HG03039 (cell line): Measurements from ENCODE around the gene TMEM217.

Experiments used
- ATAC-seq: cut with Tn5 transposase; IDR thresholded peaks from one replicate; pipeline ENCODE4 v1.9.1; 2021; ENCODE audit warnings: mild to moderate bottlenecking, moderate library complexity; ENCODE audit not compliant: unreplicated experiment

TMEM217 gene

GRCh38 chr6:37244430-37245310, 13.3 kb downstream of the TMEM217 start:
- ATAC-seq, result no peak

GRCh38 chr6:37243816-37244370, 14.1 kb downstream of the TMEM217 start:
- ATAC-seq, result no peak

GRCh38 chr6:37243131-37243815, 14.7 kb downstream of the TMEM217 start:
- ATAC-seq, result no peak

- ATAC-seq, result no peak
These were observed 15.4 kb downstream of the TMEM217 start for GRCh38 chr6:37242429-37243052.

DNA sequence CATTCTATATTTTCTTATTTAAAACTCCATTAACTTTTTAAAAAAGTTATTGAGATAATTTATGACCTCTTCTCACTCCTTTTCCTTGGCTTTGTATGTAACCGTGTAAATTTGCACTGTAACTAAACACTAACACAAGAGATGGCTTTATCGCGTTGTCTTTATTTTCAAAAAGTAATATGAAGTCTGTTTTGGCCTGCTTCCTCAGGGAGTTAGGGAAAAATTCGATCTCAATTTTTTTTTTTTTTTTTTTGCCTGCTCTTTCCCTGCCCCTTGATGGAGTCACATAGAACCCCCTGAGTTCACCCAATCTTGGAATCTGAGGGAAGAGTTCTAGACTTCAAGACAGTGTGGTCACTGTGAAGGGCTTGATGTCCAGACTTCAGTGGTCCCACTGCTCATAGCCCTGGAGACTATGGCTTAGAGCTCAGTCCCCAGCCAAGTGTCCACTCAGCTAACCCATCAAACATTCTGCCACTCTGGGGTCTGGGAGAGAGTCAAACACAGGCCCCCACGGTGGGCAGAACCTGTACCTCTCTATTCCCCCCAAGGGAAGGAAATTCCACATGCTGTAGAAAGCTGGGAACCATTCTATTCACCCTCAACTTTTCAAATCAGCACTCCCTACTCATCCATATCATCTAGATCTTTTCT, 16.0 kb downstream of the TMEM217 start:
- no peak for ATAC-seq

- ATAC-seq, result no peak
These were observed 16.8 kb downstream of the TMEM217 start for GRCh38 chr6:37241131-37241530.

DNA sequence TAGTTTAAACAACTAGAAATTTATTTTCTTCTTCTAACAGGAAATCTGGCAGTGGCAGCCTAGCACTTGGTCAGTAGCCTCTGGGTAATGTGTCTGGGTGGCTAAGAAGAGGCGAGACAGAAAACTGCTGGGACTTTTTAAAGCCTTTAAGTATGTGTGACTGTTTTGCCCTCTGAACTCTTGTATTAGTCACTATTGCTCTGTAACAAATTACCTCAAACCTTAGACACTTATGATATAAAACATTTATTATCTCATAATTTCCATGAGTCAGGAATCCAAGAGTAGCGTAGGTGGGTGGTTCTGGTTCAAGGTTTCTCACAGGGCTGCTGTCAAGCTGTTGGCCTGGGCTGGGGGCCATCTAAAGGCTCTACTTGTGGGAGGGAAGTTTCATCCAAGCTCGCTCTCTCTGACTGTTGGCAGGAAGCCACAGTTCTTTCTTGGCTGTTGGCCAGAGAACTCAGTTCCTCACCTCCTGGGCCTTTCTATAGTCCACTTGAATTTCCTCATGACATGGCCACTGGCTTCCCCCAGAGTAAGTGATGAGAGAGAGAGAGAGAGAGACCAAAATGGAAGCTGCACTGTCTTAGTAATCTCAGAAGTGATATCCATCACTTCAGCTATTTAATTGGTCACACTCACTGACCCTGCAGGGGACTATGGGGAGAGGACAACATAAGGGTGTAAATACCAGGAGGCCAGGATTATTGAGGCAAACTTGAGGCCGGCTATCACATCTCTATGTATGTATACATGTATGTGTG, 17.8 kb downstream of the TMEM217 start:
- no peak for ATAC-seq

GRCh38 chr6:37239526-37239925, 18.4 kb downstream of the TMEM217 start:
- ATAC-seq, result no peak

- ATAC-seq, result no peak
These were observed 19.6 kb downstream of the TMEM217 start for GRCh38 chr6:37238381-37238780.

- ATAC-seq, result no peak
These were observed 20.2 kb downstream of the TMEM217 start for GRCh38 chr6:37237789-37238188.

DNA sequence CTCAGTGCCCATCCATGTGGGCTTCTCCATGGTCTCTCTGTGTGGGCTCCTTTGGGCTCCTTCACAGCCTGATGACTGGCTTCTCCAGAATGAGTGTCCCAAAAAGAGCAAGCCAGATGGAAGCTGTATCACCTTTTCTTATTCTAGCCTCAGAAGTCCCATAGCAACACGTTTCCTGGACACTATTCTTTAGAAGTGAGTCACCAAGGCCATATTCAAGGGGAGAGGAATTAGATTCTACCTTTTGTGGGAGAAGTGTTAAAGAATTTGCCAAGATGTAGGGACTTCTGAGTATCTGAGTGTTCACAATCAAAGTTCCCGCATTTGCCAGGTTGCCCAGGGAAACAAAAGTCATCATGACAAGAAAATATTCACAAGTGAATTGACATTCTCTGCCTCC, 21.0 kb downstream of the TMEM217 start:
- no peak for ATAC-seq

GRCh38 chr6:37233541-37233940, 24.4 kb downstream of the TMEM217 start:
- ATAC-seq, result no peak

- ATAC-seq, result no peak
These were observed 25.4 kb downstream of the TMEM217 start for GRCh38 chr6:37232430-37233017.

DNA sequence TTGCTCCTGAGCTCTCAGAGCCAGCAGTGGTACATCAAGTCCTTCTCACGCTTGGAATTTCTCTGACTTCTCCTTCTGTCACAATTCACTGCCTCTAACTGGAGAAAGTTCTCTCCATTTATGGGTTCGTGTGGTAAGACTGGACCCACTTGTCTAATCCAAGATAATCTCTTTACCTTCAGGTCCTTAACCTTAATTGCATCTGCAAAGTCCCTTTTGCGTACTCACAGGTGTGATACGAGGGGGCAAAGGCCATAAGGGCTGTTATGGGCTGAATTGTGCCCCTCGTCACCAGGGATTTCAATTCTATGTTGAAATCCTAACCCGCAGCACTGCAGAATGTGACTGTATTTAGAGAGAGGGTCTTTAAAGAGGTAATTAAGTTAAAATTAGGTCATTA, 27.8 kb downstream of the TMEM217 start:
- ATAC-seq, result no peak

DNA sequence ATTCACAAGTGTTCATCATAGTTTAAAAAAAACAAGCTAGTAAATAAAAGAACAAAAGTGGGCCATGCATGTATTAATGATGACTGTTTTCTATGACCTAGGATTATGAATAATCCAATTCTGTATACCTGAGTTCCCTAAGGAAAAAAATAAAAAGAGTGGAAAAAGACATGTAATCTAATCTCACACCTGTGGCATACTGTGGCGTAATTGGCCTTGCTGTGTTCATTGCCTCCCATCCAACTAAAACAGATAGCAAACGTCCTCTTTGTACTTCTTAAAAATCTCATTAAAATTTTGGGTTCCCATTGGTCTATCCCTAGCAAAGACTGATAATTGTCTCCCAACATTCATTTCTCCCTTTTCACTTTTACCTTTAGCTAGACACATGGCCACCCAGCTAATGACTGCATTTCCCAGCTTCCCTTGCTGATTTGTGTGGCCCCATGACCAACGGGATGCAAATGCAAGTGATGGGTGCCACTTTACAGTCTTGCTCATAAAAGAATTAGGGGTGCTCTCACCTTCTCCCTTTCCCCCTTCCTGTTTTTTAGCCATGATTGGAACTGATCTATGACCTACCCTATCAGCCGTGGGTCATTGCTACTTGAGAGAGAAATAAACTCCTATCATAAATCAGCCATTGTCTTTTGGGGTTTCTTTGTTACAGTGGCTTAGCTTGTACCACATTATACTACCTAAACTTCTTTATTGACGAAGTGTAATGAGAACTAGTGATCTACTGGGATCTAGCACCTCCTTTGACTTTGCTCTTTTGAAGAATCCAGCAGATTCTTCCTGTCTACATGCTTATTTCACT, 32.4 kb downstream of the TMEM217 start:
- ATAC-seq, result no peak

DNA sequence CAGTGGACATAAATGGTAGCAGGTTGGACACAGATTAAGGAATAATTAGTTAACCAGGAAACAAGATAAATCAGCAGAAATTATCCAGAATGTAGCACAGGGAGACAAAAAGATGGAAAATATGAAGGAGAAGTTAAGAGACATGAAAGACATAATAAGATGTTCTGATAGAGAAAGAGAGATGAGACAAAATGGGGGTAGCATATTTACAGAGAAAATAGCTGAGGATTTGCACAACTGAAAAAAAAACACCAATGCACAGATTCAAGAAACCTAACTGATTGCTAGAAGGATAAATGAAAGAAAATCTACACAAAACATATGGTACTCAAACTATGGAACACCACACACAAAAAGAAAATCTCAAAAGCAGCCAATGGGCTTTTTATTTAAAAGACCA, 35.0 kb downstream of the TMEM217 start:
- no peak for ATAC-seq

DNA sequence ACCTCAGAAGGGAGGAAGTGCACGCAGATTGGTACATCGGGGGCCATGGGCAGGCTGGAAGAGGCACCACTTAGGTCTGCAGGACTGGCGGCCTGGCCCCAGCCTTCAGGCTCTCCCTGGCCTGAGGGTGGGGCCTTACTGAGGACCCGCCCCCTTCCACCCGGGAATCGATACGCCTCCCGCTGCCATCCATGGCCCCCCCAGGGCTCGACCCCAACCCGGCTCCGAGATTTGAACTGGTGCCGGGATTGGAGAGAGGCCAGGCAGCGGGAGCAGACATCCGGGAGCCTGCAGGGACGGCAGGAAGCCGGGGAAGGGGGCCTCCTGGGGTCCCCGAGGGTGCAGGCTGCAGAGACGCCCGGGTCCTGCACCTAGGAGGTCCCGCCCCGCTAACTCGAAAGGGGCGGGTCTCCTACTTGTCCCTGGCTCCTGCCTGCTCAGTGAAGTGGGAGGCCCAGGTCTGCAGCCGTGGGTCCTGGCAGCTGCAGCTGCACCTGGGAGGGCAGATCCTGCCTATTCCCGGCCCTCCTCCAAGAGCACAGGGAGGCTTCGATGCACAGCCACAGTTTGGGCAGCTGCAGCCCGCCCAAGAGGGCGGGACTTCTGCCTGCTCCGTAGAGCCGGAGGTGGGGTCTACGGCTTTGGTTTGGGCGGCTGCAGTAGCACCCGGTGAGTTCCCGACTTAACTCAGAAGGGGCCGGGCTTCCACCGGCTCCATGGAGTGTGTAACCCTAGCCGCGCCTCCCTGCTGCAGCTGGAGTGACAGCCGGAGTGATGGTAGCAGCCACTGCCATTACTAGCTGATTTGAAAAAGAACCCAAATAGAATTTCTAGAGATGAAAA, 35.6 kb downstream of the TMEM217 start:
- ATAC-seq, result peak; percentile 81

GRCh38 chr6:37221585-37222124, 36.3 kb downstream of the TMEM217 start:
- no peak for ATAC-seq
